Activated T-cell treated with anti-CD3 and anti-CD28 coated beads, Interleukin-2, amount 50 U/mL, for 24 hours (primary cell): ENCODE results near the gene NAT9.

Experiments
- DNase-seq: peaks from one replicate; pipeline ENCODE4 v3.0.0-alpha.2; 2020
- H3K27ac Mint-ChIP-seq: 2 replicates; pipeline ENCODE4 v1.8.0; 2020; ENCODE audit warnings: mild to moderate bottlenecking, mixed read lengths
- H3K27me3 Mint-ChIP-seq: 2 replicates; pipeline ENCODE4 v1.8.0; 2020; ENCODE audit warnings: mixed read lengths
- H3K36me3 Mint-ChIP-seq: 2 replicates; pipeline ENCODE4 v1.8.0; 2020; ENCODE audit warnings: low read depth, mixed read lengths
- H3K4me1 Mint-ChIP-seq: 2 replicates; pipeline ENCODE4 v1.8.0; 2020; ENCODE audit warnings: low read depth, mixed read lengths
- H3K4me3 Mint-ChIP-seq: 2 replicates; pipeline ENCODE4 v1.8.0; 2020; ENCODE audit warnings: mild to moderate bottlenecking, moderate library complexity, mixed read lengths
- H3K9me3 Mint-ChIP-seq: 2 replicates; pipeline ENCODE4 v1.8.0; 2020; ENCODE audit warnings: mixed read lengths

NAT9 gene

DNA sequence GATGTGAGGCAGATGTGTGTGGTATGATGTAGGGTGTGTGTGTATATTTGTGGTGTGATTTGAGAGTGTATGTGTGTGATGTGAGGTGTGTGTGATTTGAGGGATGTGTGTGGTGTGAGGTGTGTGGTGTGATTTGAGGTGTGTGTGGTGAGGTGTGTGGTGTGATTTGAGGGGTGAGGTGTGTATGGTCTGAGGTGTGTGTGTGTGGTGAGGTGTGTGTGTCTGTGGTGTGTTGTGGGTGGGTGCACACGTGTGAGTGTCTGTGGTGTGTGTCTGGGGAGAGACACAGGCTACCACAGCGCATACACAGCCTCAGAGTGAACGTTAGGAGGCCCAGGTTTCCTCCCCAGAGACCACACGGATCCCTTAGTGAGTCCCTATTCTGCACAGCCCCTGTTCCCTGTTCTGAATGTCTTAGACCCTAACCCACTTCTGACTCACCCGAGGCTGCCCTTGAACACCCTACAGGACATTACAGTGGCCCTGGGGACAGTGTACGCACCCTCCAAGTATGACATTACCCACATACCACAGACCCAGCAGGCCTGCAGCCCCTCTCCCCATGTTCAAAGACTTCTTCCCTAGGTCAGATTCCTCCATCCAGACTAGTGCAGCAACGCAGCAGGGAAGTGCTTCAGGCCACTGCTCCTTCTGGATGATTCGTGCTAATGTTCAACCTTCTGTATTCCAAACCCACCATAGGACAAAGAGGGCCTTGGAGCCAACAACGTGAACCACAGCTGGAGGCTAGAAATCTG, 42.6 kb downstream of the NAT9 start:
- H3K27ac Mint-ChIP-seq, result no peak overlapping the region
- H3K36me3 Mint-ChIP-seq, result no peaks in the 10 kb centered on the region
- no peak overlapping the region for H3K4me3 Mint-ChIP-seq
- H3K4me1 Mint-ChIP-seq, result peaks cover 34% of the 10 kb centered on the region
- H3K27me3 Mint-ChIP-seq, result peaks cover 4% of the 10 kb centered on the region
- H3K9me3 Mint-ChIP-seq, result no peaks in the 10 kb centered on the region
- no peak for DNase-seq

DNA sequence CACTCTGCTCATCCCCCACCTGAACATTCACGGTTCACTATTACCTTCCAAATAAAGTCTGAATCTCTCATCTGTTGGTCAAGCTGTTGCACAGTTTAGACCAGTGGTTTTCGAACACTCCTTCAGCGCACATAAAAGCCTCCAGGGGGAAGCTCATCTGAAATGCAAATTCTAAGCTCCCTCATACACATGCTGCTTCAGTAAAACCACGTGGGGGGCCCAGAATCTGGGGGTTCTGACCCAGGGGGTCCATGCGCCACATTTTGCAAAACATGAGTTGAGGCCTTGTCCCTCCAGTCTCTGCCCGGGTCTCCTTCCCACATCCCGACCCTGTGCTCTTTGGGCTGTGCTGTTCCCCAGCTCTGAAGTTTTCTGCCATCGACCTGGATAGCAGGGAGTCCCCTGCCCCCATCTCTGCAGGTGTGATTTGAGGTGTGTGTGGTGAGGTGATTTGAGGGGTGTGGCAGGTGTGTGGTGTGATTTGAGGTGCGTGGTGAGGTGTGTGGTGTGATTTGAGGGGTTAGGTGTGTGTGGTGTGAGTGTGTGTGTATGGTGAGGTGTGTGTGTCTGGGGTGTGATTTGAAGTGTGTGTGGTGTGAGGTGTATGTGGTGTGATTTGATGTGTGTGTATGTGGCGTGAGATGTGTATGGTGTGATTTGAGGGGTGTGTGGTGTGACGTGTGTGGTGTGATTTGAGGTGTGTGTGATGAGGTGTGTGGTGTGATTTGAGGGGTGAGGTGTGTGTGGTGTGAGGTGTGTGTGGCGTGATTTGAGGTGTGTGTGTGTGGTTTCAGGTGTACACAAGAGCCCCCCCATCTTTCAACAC, 43.9 kb downstream of the NAT9 start:
- Mint-ChIP-seq H3K4me3 (no peak overlapping the region), H3K27ac (no peak overlapping the region), H3K27me3 (peaks cover 4% of the 10 kb centered on the region), H3K9me3 (no peaks in the 10 kb centered on the region), H3K36me3 (no peaks in the 10 kb centered on the region), H3K4me1 (peaks cover 22% of the 10 kb centered on the region)
- no peak for DNase-seq

- Mint-ChIP-seq H3K9me3 (no peaks in the 10 kb centered on the region), H3K4me1 (peaks cover 18% of the 10 kb centered on the region), H3K4me3 (no peak overlapping the region), H3K36me3 (no peaks in the 10 kb centered on the region), H3K27me3 (peaks cover 2% of the 10 kb centered on the region), H3K27ac (no peak overlapping the region)
- no peak for DNase-seq
Observed at GRCh38 chr17:74731347-74731605, 44.9 kb downstream of the NAT9 start.

DNA sequence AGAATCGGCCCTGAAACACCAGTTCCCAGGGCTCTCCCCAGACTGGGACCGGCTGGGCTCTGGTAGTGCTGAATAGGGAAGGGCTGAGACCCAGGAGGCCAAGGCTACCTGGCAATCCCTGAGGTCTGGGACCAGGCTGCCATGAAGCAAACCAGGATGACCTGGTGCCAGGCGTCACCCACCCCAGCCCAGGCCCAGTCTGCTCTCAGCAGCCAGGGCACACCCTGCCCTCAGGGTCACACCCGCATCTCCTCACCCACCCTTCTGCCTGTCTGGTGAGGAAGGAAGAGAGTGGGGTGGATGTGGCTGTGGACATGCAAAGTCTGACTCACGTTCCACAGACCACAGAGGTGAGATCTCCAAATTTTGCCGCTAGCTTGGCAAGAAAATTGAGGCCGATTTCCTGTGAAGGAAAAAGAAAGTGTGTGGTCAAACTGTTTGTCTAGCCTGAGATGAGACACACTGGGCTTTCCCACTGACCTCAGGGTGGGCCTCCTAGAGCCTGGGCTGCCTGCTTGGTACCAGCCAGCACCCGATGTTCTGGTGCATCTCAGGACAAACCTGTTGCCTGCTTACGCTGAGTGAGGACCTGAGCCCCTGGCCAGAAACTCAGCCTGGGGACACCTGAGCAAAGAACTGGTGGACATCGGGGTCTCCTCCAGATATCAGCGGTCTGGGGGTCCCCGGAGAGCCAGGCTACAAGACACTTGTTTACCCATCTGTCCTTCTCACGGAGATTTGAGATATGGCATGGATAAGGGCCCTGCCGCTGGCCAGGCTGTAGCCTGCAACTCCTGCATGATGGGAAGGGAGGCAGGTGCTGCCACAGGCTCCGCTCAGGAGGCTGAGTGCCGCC, 45.4 kb downstream of the NAT9 start:
- Mint-ChIP-seq H3K36me3 (no peaks in the 10 kb centered on the region), H3K4me1 (peaks cover 17% of the 10 kb centered on the region), H3K4me3 (no peak overlapping the region), H3K9me3 (no peaks in the 10 kb centered on the region), H3K27ac (no peak overlapping the region), H3K27me3 (no peaks in the 10 kb centered on the region)
- peak; percentile 56 for DNase-seq

DNA sequence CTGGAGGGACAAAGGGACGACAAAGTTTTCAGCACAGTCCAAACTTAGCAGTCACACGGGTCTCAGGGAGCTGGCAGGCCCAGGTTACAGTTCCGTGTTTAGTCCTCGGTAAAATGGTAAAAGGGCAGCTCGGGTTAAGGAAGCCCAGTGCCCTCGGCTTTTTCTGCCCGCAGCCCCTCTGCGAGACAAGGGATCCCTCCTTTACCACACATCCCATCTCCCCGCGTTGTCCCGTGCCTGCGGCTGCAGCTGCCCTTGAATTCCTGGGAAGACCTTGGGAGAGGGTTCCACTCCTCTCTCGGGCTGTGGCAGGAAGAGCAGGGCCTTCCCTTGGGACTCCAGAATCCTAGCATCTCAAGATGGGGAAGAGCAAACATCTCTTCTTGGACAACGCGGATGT, 46.3 kb downstream of the NAT9 start:
- DNase-seq, result no peak
- H3K27ac Mint-ChIP-seq, result no peak overlapping the region
- H3K27me3 Mint-ChIP-seq, result no peaks in the 10 kb centered on the region
- H3K36me3 Mint-ChIP-seq, result no peaks in the 10 kb centered on the region
- H3K4me1 Mint-ChIP-seq, result peaks cover 17% of the 10 kb centered on the region
- no peak overlapping the region for H3K4me3 Mint-ChIP-seq
- H3K9me3 Mint-ChIP-seq, result no peaks in the 10 kb centered on the region

- H3K4me3 Mint-ChIP-seq, result no peak overlapping the region
- DNase-seq, result no peak
Observed at GRCh38 chr17:74729368-74729767, 46.8 kb downstream of the NAT9 start.

GRCh38 chr17:74728702-74729075, 47.5 kb downstream of the NAT9 start:
- H3K27ac Mint-ChIP-seq, result no peak overlapping the region
- H3K4me3 Mint-ChIP-seq, result no peak overlapping the region
- H3K27me3 Mint-ChIP-seq, result no peaks in the 10 kb centered on the region
- H3K4me1 Mint-ChIP-seq, result peaks cover 18% of the 10 kb centered on the region
- no peaks in the 10 kb centered on the region for H3K9me3 Mint-ChIP-seq
- H3K36me3 Mint-ChIP-seq, result no peaks in the 10 kb centered on the region
- DNase-seq, result no peak

More at GRCh38 chr17:74729368-74729767, 46.8 kb downstream of the NAT9 start:
- Mint-ChIP-seq H3K27ac (no peak overlapping the region), H3K4me1 (peaks cover 17% of the 10 kb centered on the region), H3K9me3 (no peaks in the 10 kb centered on the region), H3K27me3 (no peaks in the 10 kb centered on the region), H3K36me3 (no peaks in the 10 kb centered on the region)

GRCh38 chr17:74728033-74728701, 48.0 kb downstream of the NAT9 start:
- Mint-ChIP-seq H3K4me1 (peaks cover 18% of the 10 kb centered on the region), H3K4me3 (no peak overlapping the region), H3K27me3 (no peaks in the 10 kb centered on the region), H3K27ac (no peak overlapping the region), H3K36me3 (no peaks in the 10 kb centered on the region), H3K9me3 (no peaks in the 10 kb centered on the region)
- DNase-seq, result no peak

DNA sequence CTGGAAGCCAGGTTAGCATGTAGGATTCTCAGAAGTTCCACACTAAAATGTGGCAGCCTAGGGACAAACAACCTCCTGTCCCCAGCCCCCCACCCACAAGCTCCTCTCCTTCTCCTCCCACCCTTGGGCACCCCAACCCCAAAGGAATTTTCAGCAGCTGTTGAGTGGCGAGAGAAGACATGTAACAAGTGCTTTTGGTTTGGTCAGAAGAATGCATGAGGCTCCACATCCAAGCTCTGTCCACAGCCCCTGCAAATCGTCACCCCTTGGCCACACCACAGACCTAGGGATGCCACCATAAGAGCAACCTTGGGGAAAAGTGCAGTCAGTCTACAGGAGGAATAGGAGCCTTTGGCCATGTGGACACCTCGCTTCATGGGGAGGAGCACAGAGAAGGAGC, 51.0 kb downstream of the NAT9 start:
- Mint-ChIP-seq H3K9me3 (no peaks in the 10 kb centered on the region), H3K27ac (no peak overlapping the region), H3K36me3 (no peaks in the 10 kb centered on the region), H3K4me3 (no peak overlapping the region), H3K4me1 (peaks cover 4% of the 10 kb centered on the region), H3K27me3 (no peaks in the 10 kb centered on the region)
- no peak for DNase-seq

GRCh38 chr17:74723891-74724290, 52.3 kb downstream of the NAT9 start:
- Mint-ChIP-seq H3K4me1 (peaks cover 1% of the 10 kb centered on the region), H3K36me3 (no peaks in the 10 kb centered on the region), H3K4me3 (no peak overlapping the region), H3K9me3 (no peaks in the 10 kb centered on the region), H3K27me3 (no peaks in the 10 kb centered on the region), H3K27ac (no peak overlapping the region)
- no peak for DNase-seq

DNA sequence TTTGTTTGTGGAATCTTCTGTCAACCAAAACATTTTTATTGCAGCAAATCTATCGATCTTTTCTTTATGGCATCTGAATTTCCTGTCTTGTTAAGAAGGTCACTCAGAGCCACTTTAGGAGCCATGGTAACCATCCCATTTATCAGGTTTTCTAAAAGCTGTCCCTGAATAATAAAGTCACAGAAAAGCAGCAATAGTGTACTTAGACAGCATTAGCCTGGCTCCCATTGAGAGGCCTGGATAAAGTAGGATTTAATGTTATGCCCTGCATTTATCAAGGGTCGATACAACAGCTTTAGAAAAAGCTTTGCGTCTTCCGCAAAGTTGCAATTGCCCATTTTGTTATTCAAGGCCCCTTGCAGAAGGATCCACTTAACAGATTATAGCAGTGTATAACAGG, 53.4 kb downstream of the NAT9 start:
- no peak overlapping the region for H3K27ac Mint-ChIP-seq

More for the DNA sequence above, 53.4 kb downstream of the NAT9 start:
- no peak overlapping the region for H3K4me3 Mint-ChIP-seq
- H3K27me3 Mint-ChIP-seq, result no peaks in the 10 kb centered on the region
- H3K36me3 Mint-ChIP-seq, result no peaks in the 10 kb centered on the region
- DNase-seq, result no peak
- H3K4me1 Mint-ChIP-seq, result peaks cover 1% of the 10 kb centered on the region
- H3K9me3 Mint-ChIP-seq, result no peaks in the 10 kb centered on the region
